Measurements from ENCODE around the gene JAM3. TPM values are rescaled to one million over a fixed set of nuclear protein-coding genes. Genes with fewer than 3 reads are reported as not detected.
A peak's percentile ranks its signal among the peaks of the same experiment; 100 is the strongest.

Gene JAM3
- total and polyA plus RNA-seq, 2 experiments from 2014 or later: 46.2 to 63.7 TPM

GRCh38 chr11:134040386-134041302 lies 28.2 kb upstream of the JAM3 start:
- WGBS, 2 experiments (ENCODE audit: low coverage in 1 of 2, low lambda C conversion rate in 2 of 2, missing lambda C conversion rate in 2 of 2): 78 to 83% methylated on average over 20 of the region's 20 CpGs
- in situ Hi-C loops (cut with MboI): loop anchor here (10.0 kb wide), 1 partner anchor 116 kb away; no protein-coding TSS in a partner anchor
- Histone ChIP-seq H3F3A (ENCODE audit: insufficient read depth) (peaks cover 12% of the 10 kb centered on the region; the same call in 1 of the 2 replicates), H2AFZ (no peak overlapping the region), H3K9me3 (ENCODE audit: low read depth) (no peaks in the 10 kb centered on the region), H4K20me1 (ENCODE audit: insufficient read depth) (no peaks in the 10 kb centered on the region), H3K27ac (no peak overlapping the region), H3K9ac (no peak overlapping the region), H3K27me3 (replicated peaks; ENCODE audit: insufficient read depth) (no peaks in the 10 kb centered on the region), H3K4me2 (ENCODE audit: unreplicated experiment) (no peak overlapping the region), H3K4me3 (no peak overlapping the region), H3K79me2 (ENCODE audit: insufficient read depth) (no peaks in the 10 kb centered on the region), H3K36me3 (ENCODE audit: low read depth) (no peaks in the 10 kb centered on the region), H3K9me2 (ENCODE audit: insufficient read depth) (no peaks in the 10 kb centered on the region), H3K4me1 (ENCODE audit: insufficient read depth) (peaks cover 6% of the 10 kb centered on the region; the same call in 1 of the 2 replicates)
- DNase-seq: peak; percentile 28
- TF ChIP-seq EZH2 (IDR thresholded peaks at IDR 0.05; ENCODE audit: insufficient read depth, poor library complexity, severe bottlenecking) (no peak), EZH2phosphoT487 (IDR thresholded peaks at IDR 0.05; ENCODE audit: insufficient read depth, low read depth) (no peak)

- H3K9me3 ChIP-seq (ENCODE audit: low read depth): no peaks in the 10 kb centered on the region
- H3K4me2 ChIP-seq (ENCODE audit: unreplicated experiment): no peak overlapping the region
- no peak overlapping the region for H3K4me3 ChIP-seq
- no peak overlapping the region for H3K27ac ChIP-seq
- H3K9ac ChIP-seq: no peak overlapping the region
- DNase-seq: no peak
- no peaks in the 10 kb centered on the region for H3K36me3 ChIP-seq (ENCODE audit: low read depth)
- H3K9me2 ChIP-seq (ENCODE audit: insufficient read depth): no peaks in the 10 kb centered on the region
- no peaks in the 10 kb centered on the region for H3K79me2 ChIP-seq (ENCODE audit: insufficient read depth)
- 0 out of 2 replicates have a peak, but pooled peaks cover 7% of the 10 kb centered on the region for H3F3A ChIP-seq (ENCODE audit: insufficient read depth)
- TF ChIP-seq EZH2 (IDR thresholded peaks at IDR 0.05; ENCODE audit: insufficient read depth, poor library complexity, severe bottlenecking) (no peak), EZH2phosphoT487 (IDR thresholded peaks at IDR 0.05; ENCODE audit: insufficient read depth, low read depth) (no peak)
- no peak overlapping the region for H2AFZ ChIP-seq
- in situ Hi-C loops (cut with MboI): loop anchor here (10.0 kb wide), 1 partner anchor 117 kb away; no protein-coding TSS in a partner anchor
- peaks cover 6% of the 10 kb centered on the region; the same call in 1 of the 2 replicates for H3K4me1 ChIP-seq (ENCODE audit: insufficient read depth)
- no peaks in the 10 kb centered on the region for H3K27me3 ChIP-seq (replicated peaks; ENCODE audit: insufficient read depth)
- H4K20me1 ChIP-seq (ENCODE audit: insufficient read depth): no peaks in the 10 kb centered on the region
- WGBS, 2 experiments (ENCODE audit: low coverage in 1 of 2, low lambda C conversion rate in 2 of 2, missing lambda C conversion rate in 2 of 2): 87 to 89% methylated on average over 8 of the region's 8 CpGs
These were observed 27.5 kb upstream of the JAM3 start for GRCh38 chr11:134041349-134041748.

- 59 to 62% methylated on average over 30 of the region's 30 CpGs for WGBS, 2 experiments (ENCODE audit: low coverage in 1 of 2, low lambda C conversion rate in 2 of 2, missing lambda C conversion rate in 2 of 2)
- peak overlapping the region; percentile 14; the same call in 1 of the 2 replicates for H3K9ac ChIP-seq
- H3K36me3 ChIP-seq (ENCODE audit: low read depth): no peaks in the 10 kb centered on the region
- DNase-seq: peak; percentile 84
- in situ Hi-C loops (cut with MboI): loop anchor here (10.0 kb wide), 1 partner anchor 117 kb away; no protein-coding TSS in a partner anchor
- H3F3A ChIP-seq (ENCODE audit: insufficient read depth): 0 out of 2 replicates have a peak, but pooled peaks cover 7% of the 10 kb centered on the region
- no peaks in the 10 kb centered on the region for H3K79me2 ChIP-seq (ENCODE audit: insufficient read depth)
- no peak overlapping the region for H3K4me2 ChIP-seq (ENCODE audit: unreplicated experiment)
- H3K9me3 ChIP-seq (ENCODE audit: low read depth): no peaks in the 10 kb centered on the region
- peaks cover 10% of the 10 kb centered on the region for H3K4me1 ChIP-seq (ENCODE audit: insufficient read depth)
- no peaks in the 10 kb centered on the region for H4K20me1 ChIP-seq (ENCODE audit: insufficient read depth)
- no peak overlapping the region for H2AFZ ChIP-seq
- H3K9me2 ChIP-seq (ENCODE audit: insufficient read depth): no peaks in the 10 kb centered on the region
- H3K4me3 ChIP-seq: no peak overlapping the region
- no peaks in the 10 kb centered on the region for H3K27me3 ChIP-seq (replicated peaks; ENCODE audit: insufficient read depth)
- TF ChIP-seq EZH2phosphoT487 (IDR thresholded peaks at IDR 0.05; ENCODE audit: insufficient read depth, low read depth) (no peak), EZH2 (IDR thresholded peaks at IDR 0.05; ENCODE audit: insufficient read depth, poor library complexity, severe bottlenecking) (no peak)
- H3K27ac ChIP-seq: peak overlapping the region; percentile 17; the same call in 1 of the 2 replicates
These were observed 26.8 kb upstream of the JAM3 start for GRCh38 chr11:134041791-134042696.
